ENCODE data around the gene MLNR. TPM values are rescaled to one million over a fixed set of nuclear protein-coding genes. Genes with fewer than 3 reads are reported as not detected.

The MLNR gene
- total RNA-seq, 1 experiment from 2014 or later = not detected

- Mint-ChIP-seq H3K27me3 (ENCODE audit: low read depth) (no peaks in the 10 kb centered on the region), H3K36me3 (peaks cover 16% of the 10 kb centered on the region), H3K4me3 (no peak overlapping the region), H3K9me3 (0 out of 2 replicates have a peak, but pooled peaks cover 3% of the 10 kb centered on the region), H3K27ac (no peak overlapping the region), H3K4me1 (no peaks in the 10 kb centered on the region)
- ChIA-PET POLR2A (no interaction called here), CTCF (no interaction called here)
- no peak for ATAC-seq
- no peak for TF ChIP-seq IRF1 (CRISPR knock-in tag; IDR thresholded peaks at IDR 0.05)
- TF ChIP-seq ATF6 (CRISPR knock-in tag; IDR thresholded peaks at IDR 0.05) = no peak
- no peak for TF ChIP-seq ATF2 (CRISPR knock-in tag; IDR thresholded peaks at IDR 0.05; ENCODE audit: borderline replicate concordance, low read depth)
- no peak for TF ChIP-seq JUN (CRISPR knock-in tag; IDR thresholded peaks at IDR 0.05)
- TF ChIP-seq RELA (CRISPR knock-in tag; IDR thresholded peaks at IDR 0.05; ENCODE audit: borderline replicate concordance) = no peak
- no peak for TF ChIP-seq SP1 (CRISPR knock-in tag; conservative IDR thresholded peaks at IDR 0.05)
- TF ChIP-seq ZNF317 (CRISPR knock-in tag; IDR thresholded peaks at IDR 0.05; ENCODE audit: borderline replicate concordance, low read depth) = no peak
- TF ChIP-seq ZMAT4 (CRISPR knock-in tag; IDR thresholded peaks at IDR 0.05) = no peak
- no peak for TF ChIP-seq E2F1 (CRISPR knock-in tag; IDR thresholded peaks at IDR 0.05)
- no peak for TF ChIP-seq ZNF263 (CRISPR knock-in tag; IDR thresholded peaks at IDR 0.05; ENCODE audit: low read depth)
- TF ChIP-seq CREM (CRISPR knock-in tag; IDR thresholded peaks at IDR 0.05) = no peak
- TF ChIP-seq CTCF (IDR thresholded peaks at IDR 0.05) = no peak
- no peak for TF ChIP-seq ZNF512 (CRISPR knock-in tag; IDR thresholded peaks at IDR 0.05; ENCODE audit: borderline replicate concordance)
- TF ChIP-seq ATF1 (CRISPR knock-in tag; IDR thresholded peaks at IDR 0.05) = no peak
- TF ChIP-seq CDX4 (CRISPR knock-in tag; IDR thresholded peaks at IDR 0.05; ENCODE audit: borderline replicate concordance) = no peak
- TF ChIP-seq TEAD1 (CRISPR knock-in tag; IDR thresholded peaks at IDR 0.05) = no peak
- TF ChIP-seq NFYB (CRISPR knock-in tag; conservative IDR thresholded peaks at IDR 0.05; ENCODE audit: low read depth) = no peak
- TF ChIP-seq FOXJ3 (CRISPR knock-in tag; IDR thresholded peaks at IDR 0.05; ENCODE audit: borderline replicate concordance) = no peak
- DNase-seq (ENCODE audit: low spot score) = no peak
These were observed 13.5 kb upstream of the MLNR start for GRCh38 chr13:49206641-49207040.
